Keratinocyte (primary cell): ENCODE results near the gene SLC34A2. TPM values are rescaled to one million over a fixed set of nuclear protein-coding genes. Genes with fewer than 3 reads are reported as not detected.

Source experiments
- DNase-seq: peaks from one replicate; pipeline ENCODE4 v3.0.0-alpha.2; 2011; ENCODE audit warnings: low read depth, missing footprints, low spot score
- FAIRE-seq: peaks from 2 replicates; lab custom pipeline; 2011; peaks lifted over from hg19 to GRCh38; lab: Jason Lieb, UNC
- H2AFZ ChIP-seq: 2 replicates; pipeline ENCODE4 v1.6.0; 2012; ENCODE audit warnings: low read length, control low read depth, inconsistent platforms; ENCODE audit not compliant: control insufficient read depth
- H3K27ac ChIP-seq: 2 replicates; pipeline ENCODE4 v1.5.1; 2011; ENCODE audit warnings: low read length; ENCODE audit not compliant: control insufficient read depth, insufficient read depth
- H3K27me3 ChIP-seq: 3 replicates; pipeline ENCODE4 v1.6.0; 2011; ENCODE audit warnings: low read length; ENCODE audit not compliant: control insufficient read depth, insufficient read depth; ENCODE audit errors: extremely low read depth
- H3K36me3 ChIP-seq, 2 experiments: 2 replicates in 1 of 2; 3 replicates in 1 of 2; pipeline ENCODE4 v1.5.1; 2011; ENCODE audit warnings: low read length in 2 of 2, mild to moderate bottlenecking in 1 of 2; ENCODE audit not compliant: control insufficient read depth in 2 of 2, insufficient read depth in 2 of 2; ENCODE audit errors: extremely low read depth in 1 of 2
- H3K4me1 ChIP-seq: 3 replicates; pipeline ENCODE4 v1.5.1; 2011; ENCODE audit warnings: low read length; ENCODE audit not compliant: control insufficient read depth, insufficient read depth; ENCODE audit errors: extremely low read depth
- H3K4me2 ChIP-seq: 3 replicates; pipeline ENCODE4 v1.6.0; 2011; ENCODE audit warnings: low read depth, low read length; ENCODE audit not compliant: control insufficient read depth, insufficient read depth; ENCODE audit errors: extremely low read depth
- H3K4me3 ChIP-seq, 3 experiments: fragments of 200-600 bp in 1 of 3; sonication (generic) in 1 of 3; 2 replicates in 2 of 3; 3 replicates in 1 of 3; pipeline ENCODE4 v1.5.1; 2011 to 2016; ENCODE audit warnings: low read length in 3 of 3, mild to moderate bottlenecking in 3 of 3, control low read depth in 2 of 3, inconsistent platforms in 1 of 3, low read depth in 1 of 3, mixed read lengths in 1 of 3, mixed run types in 1 of 3, moderate library complexity in 1 of 3; ENCODE audit not compliant: control insufficient read depth in 2 of 3, insufficient read depth in 2 of 3; ENCODE audit errors: extremely low read depth in 1 of 3
- H3K79me2 ChIP-seq: 2 replicates; pipeline ENCODE4 v1.6.0; 2012; ENCODE audit warnings: low read length; ENCODE audit not compliant: control insufficient read depth, insufficient read depth
- H3K9ac ChIP-seq: 3 replicates; pipeline ENCODE4 v1.6.0; 2011; ENCODE audit warnings: low read length; ENCODE audit not compliant: control insufficient read depth, insufficient read depth; ENCODE audit errors: extremely low read depth
- H3K9me1 ChIP-seq: 3 replicates; pipeline ENCODE4 v1.6.0; 2011; ENCODE audit warnings: low read length; ENCODE audit not compliant: control insufficient read depth, insufficient read depth; ENCODE audit errors: extremely low read depth
- H3K9me3 ChIP-seq: 2 replicates; pipeline ENCODE4 v1.5.1; 2012; ENCODE audit warnings: low read depth, low read length; ENCODE audit not compliant: control insufficient read depth
- H4K20me1 ChIP-seq: 3 replicates; pipeline ENCODE4 v1.6.0; 2011; ENCODE audit warnings: low read length; ENCODE audit not compliant: control insufficient read depth, insufficient read depth; ENCODE audit errors: extremely low read depth
- CTCF ChIP-seq, 3 experiments: IDR thresholded peaks in 1 of 3; conservative IDR thresholded peaks in 1 of 3; optimal IDR thresholded peaks in 1 of 3; 2 replicates in 2 of 3; 3 replicates in 1 of 3; pipeline versions ENCODE3 to v1.5.1; 2011; ENCODE audit warnings: low read length in 3 of 3, mild to moderate bottlenecking in 3 of 3, moderate library complexity in 2 of 3, control low read depth in 1 of 3, inconsistent platforms in 1 of 3; ENCODE audit not compliant: insufficient read depth in 2 of 3; ENCODE audit errors: extremely low read depth in 1 of 3
- EZH2 ChIP-seq: IDR thresholded peaks from one replicate; pipeline ENCODE4 v1.6.1; 2012; ENCODE audit warnings: inconsistent platforms, mild to moderate bottlenecking, low read length, moderate library complexity
- dilution Hi-C: fragments of 300-500 bp; cut with MboI; formaldehyde crosslinking; loops from one replicate; pipeline ENCODE4 v1.7.0; 2020; ENCODE audit warnings: low sequenced_read_pairs; ENCODE audit not compliant: extremely low pct_ligation_motif_present
- polyA plus RNA-seq, 5 experiments: library from polyadenylated mRNA; depleted of rRNA in 3 of 5; stranded (reverse) in 3 of 5; stranded (forward) in 1 of 5; unstranded in 1 of 5; fragments of >200 nt; gene quantifications; 1 replicate in 1 of 5; 2 replicates in 3 of 5; 3 replicates in 1 of 5; pipeline versions ENCODE4 v1.2.1 to v1.2.3, GENCODE V29; 2011 to 2012; ENCODE audit warnings: missing spikeins in 2 of 5, low read depth in 1 of 5, low replicate concordance in 1 of 5

Gene SLC34A2
- polyA plus RNA-seq, 1 donor (not counting 4 experiments of a cell fraction or from before 2014, with no cell fraction given), result not detected

- H3K36me3 ChIP-seq, result no peaks in the 10 kb centered on the region
- no peak overlapping the region for H2AFZ ChIP-seq
- H3K79me2 ChIP-seq, result no peaks in the 10 kb centered on the region
- no peaks in the 10 kb centered on the region for H3K9me1 ChIP-seq
- H3K4me2 ChIP-seq, result no peak overlapping the region
- FAIRE-seq (no peak), DNase-seq (no peak)
- TF ChIP-seq CTCF (optimal IDR thresholded peaks at IDR 0.05 in 1 of 3, IDR thresholded peaks at IDR 0.05 in 1 of 3, conservative IDR thresholded peaks at IDR 0.05 in 1 of 3; ENCODE audit: extremely low read depth in 1 of 3, insufficient read depth in 2 of 3, low read length in 3 of 3) (no peak), EZH2 (no peak)
- no peak overlapping the region for H3K4me3 ChIP-seq
- H3K9me3 ChIP-seq, result no peaks in the 10 kb centered on the region
- dilution Hi-C loops, result no loop called here
- H4K20me1 ChIP-seq, result no peaks in the 10 kb centered on the region
- H3K27me3 ChIP-seq, result no peaks in the 10 kb centered on the region
- no peak overlapping the region for H3K9ac ChIP-seq
- H3K27ac ChIP-seq, result no peak overlapping the region
- no peaks in the 10 kb centered on the region for H3K4me1 ChIP-seq
Measured at GRCh38 chr4:25677943-25678342, 22.3 kb downstream of the SLC34A2 start.

GRCh38 chr4:25687773-25688172, 32.1 kb downstream of the SLC34A2 start:
- DNase-seq (no peak), FAIRE-seq (no peak)
- TF ChIP-seq EZH2, result no peak
- no peak for TF ChIP-seq CTCF (optimal IDR thresholded peaks at IDR 0.05 in 1 of 3, IDR thresholded peaks at IDR 0.05 in 1 of 3, conservative IDR thresholded peaks at IDR 0.05 in 1 of 3; ENCODE audit: extremely low read depth in 1 of 3, insufficient read depth in 2 of 3, low read length in 3 of 3)
- Histone ChIP-seq H3K4me2 (no peak overlapping the region), H3K36me3 (no peaks in the 10 kb centered on the region), H4K20me1 (no peaks in the 10 kb centered on the region), H3K79me2 (no peaks in the 10 kb centered on the region), H3K9me1 (no peaks in the 10 kb centered on the region), H3K4me3 (no peak overlapping the region), H3K27ac (no peak overlapping the region), H3K4me1 (no peaks in the 10 kb centered on the region), H3K27me3 (no peaks in the 10 kb centered on the region), H2AFZ (no peak overlapping the region), H3K9me3 (peaks cover 2% of the 10 kb centered on the region), H3K9ac (no peak overlapping the region)
- dilution Hi-C loops, result no loop called here
